SK-N-SH (cell line): ENCODE data around the gene KCNJ9. TPM values are rescaled to one million over a fixed set of nuclear protein-coding genes. Genes with fewer than 3 reads are reported as not detected.

ENCODE experiments used
- CTCF ChIA-PET: fragments of 300-600, 350-600 bp; formaldehyde crosslinking; extraction: SDS; loops from one replicate; lab custom pipeline; 2021; lab: Yijun Ruan, JAX
- POLR2A ChIA-PET: fragments of 350-600 bp; sonication (Branson Sonifier 250); formaldehyde crosslinking; extraction: SDS; loops from one replicate; lab custom pipeline; 2020; ENCODE audit warnings: antibody characterized with exemption, inconsistent platforms; lab: Yijun Ruan, JAX
- DNase-seq: peaks from one replicate; pipeline ENCODE4 v3.0.0; 2012
- H2AFZ ChIP-seq: fragments of 200-600 bp; sonication (generic); 2 replicates; pipeline ENCODE4 v1.8.1; 2016; ENCODE audit warnings: antibody characterized with exemption, mild to moderate bottlenecking, low read depth
- H3F3A ChIP-seq: fragments of 200-600 bp; sonication (generic); replicated peaks from 2 replicates; pipeline ENCODE3; 2016; ENCODE audit warnings: antibody characterized with exemption, mild to moderate bottlenecking; ENCODE audit not compliant: insufficient read depth
- H3K27ac ChIP-seq, 2 experiments: fragments of 200-500 bp in 1 of 2; fragments of 200-600 bp in 1 of 2; sonication (Bioruptor generic) in 1 of 2; sonication (generic), shearing (Covaris generic) in 1 of 2; 2 replicates each; pipeline versions ENCODE4 v1.5.1 to v1.6.1; 2014 to 2016; ENCODE audit warnings: low read depth in 2 of 2, inconsistent platforms in 1 of 2, low read length in 1 of 2, mild to moderate bottlenecking in 1 of 2, mixed read lengths in 1 of 2
- H3K27me3 ChIP-seq: fragments of 200-600 bp; sonication (generic), shearing (Covaris generic); 2 replicates; pipeline ENCODE4 v1.6.1; 2016; ENCODE audit warnings: mixed run types; ENCODE audit not compliant: insufficient read depth
- H3K36me3 ChIP-seq, 2 experiments: fragments of 200-500 bp in 1 of 2; fragments of 200-600 bp in 1 of 2; sonication (Bioruptor generic) in 1 of 2; sonication (generic) in 1 of 2; replicated peaks in 1 of 2; 2 replicates each; pipeline versions ENCODE3 to v1.5.1; 2014 to 2016; ENCODE audit warnings: low read length in 1 of 2, mild to moderate bottlenecking in 1 of 2; ENCODE audit not compliant: insufficient read depth in 2 of 2, control insufficient read depth in 1 of 2
- H3K4me1 ChIP-seq, 2 experiments: fragments of 200-500 bp in 1 of 2; fragments of 200-600 bp in 1 of 2; sonication (Bioruptor generic) in 1 of 2; sonication (generic), shearing (Covaris generic) in 1 of 2; 2 replicates each; pipeline versions ENCODE4 v1.5.1 to v1.6.1; 2014 to 2016; ENCODE audit warnings: low read depth in 1 of 2, low read length in 1 of 2, mixed run types in 1 of 2; ENCODE audit not compliant: insufficient read depth in 2 of 2, control insufficient read depth in 1 of 2
- H3K4me2 ChIP-seq: fragments of 200-600 bp; sonication (generic), shearing (Covaris generic); 2 replicates; pipeline ENCODE4 v1.6.1; 2017; ENCODE audit warnings: mixed run types
- H3K4me3 ChIP-seq, 2 experiments: fragments of 200-500 bp in 1 of 2; fragments of 200-600 bp in 1 of 2; sonication (Bioruptor generic) in 1 of 2; sonication (generic), shearing (Covaris generic) in 1 of 2; 2 replicates each; pipeline versions ENCODE4 v1.5.1 to v1.8.1; 2014 to 2016; ENCODE audit warnings: low read depth in 2 of 2, inconsistent platforms in 1 of 2, low read length in 1 of 2, mild to moderate bottlenecking in 1 of 2, mixed read lengths in 1 of 2, moderate library complexity in 1 of 2
- H3K79me2 ChIP-seq: fragments of 200-600 bp; sonication (generic); 2 replicates; pipeline ENCODE4 v1.8.1; 2017; ENCODE audit warnings: mild to moderate bottlenecking; ENCODE audit not compliant: insufficient read depth
- H3K9ac ChIP-seq: fragments of 200-600 bp; sonication (generic); 2 replicates; pipeline ENCODE4 v1.6.1; 2017; ENCODE audit warnings: mixed run types
- H3K9me2 ChIP-seq: fragments of 200-600 bp; sonication (generic); 2 replicates; pipeline ENCODE4 v1.6.1; 2017; ENCODE audit warnings: mixed run types
- H3K9me3 ChIP-seq: fragments of 200-600 bp; sonication (generic); 2 replicates; pipeline ENCODE4 v1.6.1; 2017; ENCODE audit warnings: mixed run types, mild to moderate bottlenecking, moderate library complexity
- H4K20me1 ChIP-seq: fragments of 200-600 bp; sonication (generic); 2 replicates; pipeline ENCODE4 v1.6.1; 2017; ENCODE audit warnings: mild to moderate bottlenecking, mixed run types; ENCODE audit not compliant: insufficient read depth
- CHD2 ChIP-seq: fragments of 150-350 bp; IDR thresholded peaks from 2 replicates; pipeline ENCODE4 v1.6.1; 2018; ENCODE audit warnings: low read length; ENCODE audit not compliant: partially characterized antibody
- ELF1 ChIP-seq: IDR thresholded peaks from 2 replicates; pipeline ENCODE4 v1.4.0; 2012
- FOSL2 ChIP-seq: IDR thresholded peaks from 2 replicates; pipeline ENCODE4 v1.4.0; 2012; ENCODE audit warnings: low read depth, mild to moderate bottlenecking, moderate library complexity, borderline replicate concordance
- FOXJ3 ChIP-seq: sonication (generic); formaldehyde crosslinking; IDR thresholded peaks from 2 replicates; pipeline ENCODE4 v1.5.1; 2020; ENCODE audit warnings: mild to moderate bottlenecking, missing genetic modification reagents
- FOXM1 ChIP-seq: IDR thresholded peaks from 2 replicates; pipeline ENCODE4 v1.4.0; 2012; ENCODE audit warnings: low read depth, mild to moderate bottlenecking
- GABPA ChIP-seq: IDR thresholded peaks from 2 replicates; pipeline ENCODE4 v1.4.0; 2012; ENCODE audit warnings: low read depth, mild to moderate bottlenecking
- GATA2 ChIP-seq: sonication (generic); formaldehyde crosslinking; IDR thresholded peaks from 2 replicates; pipeline ENCODE4 v1.5.0; 2020; ENCODE audit warnings: mild to moderate bottlenecking, missing genetic modification reagents
- JUND ChIP-seq: IDR thresholded peaks from 2 replicates; pipeline ENCODE4 v1.4.0; 2012
- MEF2A ChIP-seq: IDR thresholded peaks from 2 replicates; pipeline ENCODE4 v1.4.0; 2012; ENCODE audit warnings: low read depth, borderline replicate concordance
- MXI1 ChIP-seq: IDR thresholded peaks from 2 replicates; pipeline ENCODE4 v1.6.1; 2012; ENCODE audit warnings: mild to moderate bottlenecking, low read depth, low read length, improper control_type of control experiment
- NFIC ChIP-seq: IDR thresholded peaks from 2 replicates; pipeline ENCODE4 v1.4.0; 2012; ENCODE audit warnings: borderline replicate concordance
- NRF1 ChIP-seq: IDR thresholded peaks from 2 replicates; pipeline ENCODE4 v1.6.1; 2012; ENCODE audit warnings: low read depth, mild to moderate bottlenecking, low read length
- POLR2AphosphoS5 ChIP-seq: IDR thresholded peaks from 2 replicates; pipeline ENCODE4 v1.6.1; 2012; ENCODE audit warnings: low read depth, low read length
- RAD21 ChIP-seq: IDR thresholded peaks from 2 replicates; pipeline ENCODE4 v1.6.1; 2012; ENCODE audit warnings: mild to moderate bottlenecking, low read length
- RCOR1 ChIP-seq: fragments of 150-350 bp; IDR thresholded peaks from 2 replicates; pipeline ENCODE4 v1.6.1; 2017; ENCODE audit warnings: antibody characterized with exemption, low read length
- RFX5 ChIP-seq: IDR thresholded peaks from 2 replicates; pipeline ENCODE4 v1.6.1; 2012; ENCODE audit warnings: mild to moderate bottlenecking, improper control_type of control experiment, low read length
- RXRA ChIP-seq: IDR thresholded peaks from 2 replicates; pipeline ENCODE4 v1.4.0; 2012; ENCODE audit warnings: low read depth, mild to moderate bottlenecking, borderline replicate concordance
- SIN3A ChIP-seq: IDR thresholded peaks from 2 replicates; pipeline ENCODE4 v1.6.1; 2012; ENCODE audit warnings: low read depth, mild to moderate bottlenecking, low read length, moderate library complexity, borderline replicate concordance
- SMC3 ChIP-seq: IDR thresholded peaks from 2 replicates; pipeline ENCODE4 v1.6.1; 2012; ENCODE audit warnings: low read depth, low read length, improper control_type of control experiment
- TAF1 ChIP-seq: IDR thresholded peaks from 2 replicates; pipeline ENCODE4 v1.6.1; 2012; ENCODE audit warnings: low read depth, mild to moderate bottlenecking, low read length, moderate library complexity, borderline replicate concordance
- TCF12 ChIP-seq: IDR thresholded peaks from 2 replicates; pipeline ENCODE4 v1.4.0; 2012
- TEAD4 ChIP-seq: IDR thresholded peaks from 2 replicates; pipeline ENCODE4 v1.4.0; 2012; ENCODE audit warnings: mild to moderate bottlenecking, borderline replicate concordance; ENCODE audit not compliant: insufficient read depth
- YY1 ChIP-seq: IDR thresholded peaks from 2 replicates; pipeline ENCODE4 v1.4.0; 2012; ENCODE audit warnings: low read depth, mild to moderate bottlenecking
- WGBS: methylation state at CpG from one replicate; pipeline ENCODE4 v1.1.6; 2017; ENCODE audit warnings: low lambda C conversion rate; 5-methylcytosine and 5-hydroxymethylcytosine counted together
- polyA plus RNA-seq, 3 experiments: library from polyadenylated mRNA; depleted of rRNA; stranded (reverse); fragments of >200 nt; gene quantifications; 2 replicates each; pipeline ENCODE4 v1.2.3, GENCODE V29; 2012
- TF ChIP-seq, protein P1 (sequence below): fragments of 150-350 bp; IDR thresholded peaks from 2 replicates; pipeline ENCODE4 v1.6.1; 2017; ENCODE audit warnings: antibody characterized with exemption, low read length, low read depth, borderline replicate concordance
- TF ChIP-seq, protein P2 (sequence below): fragments of 150-350 bp; IDR thresholded peaks from 2 replicates; pipeline ENCODE4 v1.6.1; 2016; ENCODE audit warnings: mild to moderate bottlenecking, low read depth, low read length
- TF ChIP-seq, protein P3 (sequence below): IDR thresholded peaks from 2 replicates; pipeline ENCODE4 v1.4.0; 2012; ENCODE audit warnings: low read depth

Gene KCNJ9
- polyA plus RNA-seq, 1 of the 3 experiments (the other 2 are of a cell fraction), result 0.02 TPM

DNA sequence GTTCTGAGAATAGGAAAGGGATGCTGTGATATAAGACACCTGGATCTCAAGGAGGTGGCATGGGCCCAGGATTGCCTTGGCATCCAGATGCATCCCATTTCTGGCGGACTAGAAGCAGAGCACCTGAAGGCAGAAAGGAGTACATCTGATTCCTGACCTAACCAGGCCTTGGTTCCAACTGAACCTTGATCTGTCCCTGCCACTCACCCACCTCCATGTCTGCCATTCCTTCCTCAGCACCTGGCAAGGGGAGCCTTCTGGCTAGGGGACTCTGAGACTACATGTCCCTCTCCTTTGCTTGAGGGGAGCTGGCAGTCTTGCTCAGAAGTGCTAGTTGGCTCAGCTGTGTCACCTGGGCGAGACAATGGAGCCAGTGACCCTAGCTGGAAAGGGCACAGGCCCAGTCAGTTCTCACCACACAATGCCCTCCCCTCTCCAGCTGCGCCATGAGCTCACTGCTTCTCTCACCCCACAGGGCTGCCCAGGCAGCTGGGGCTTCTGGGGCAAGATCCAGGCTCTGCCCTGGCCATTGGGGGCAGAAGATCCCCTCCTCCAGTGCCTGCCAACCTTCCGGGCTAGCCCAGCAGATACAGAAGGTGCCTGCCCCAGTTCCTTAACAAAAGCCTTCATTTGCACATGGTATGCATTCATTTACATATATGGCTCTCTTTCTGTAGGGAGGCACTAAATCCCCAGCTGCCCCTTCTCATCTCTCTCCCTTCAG is 14.2 kb downstream of the KCNJ9 start:
- Histone ChIP-seq H3K36me3 (peaks cover 0 to 9% of the 10 kb centered on the region in 2 experiments), H3K4me2 (no peak overlapping the region), H3K4me1 (peaks cover 7 to 22% of the 10 kb centered on the region in 2 experiments; a peak in 1 of 4 replicates), H3K9me2 (no peaks in the 10 kb centered on the region), H3K9me3 (no peaks in the 10 kb centered on the region), H3K27me3 (no peaks in the 10 kb centered on the region), H3K79me2 (no peaks in the 10 kb centered on the region)
- no peak for DNase-seq
- 98% methylated on average over 4 of the region's 4 CpGs for WGBS
- TF ChIP-seq GATA2 (CRISPR knock-in tag) (no peak), TEAD4 (no peak), FOXM1 (no peak), MXI1 (no peak), CHD2 (no peak), RAD21 (no peak), MEF2A (no peak), SMC3 (no peak), YY1 (no peak), TCF12 (no peak), RFX5 (no peak), TAF1 (no peak), FOXJ3 (no peak)
- TF ChIP-seq, protein P1, sequence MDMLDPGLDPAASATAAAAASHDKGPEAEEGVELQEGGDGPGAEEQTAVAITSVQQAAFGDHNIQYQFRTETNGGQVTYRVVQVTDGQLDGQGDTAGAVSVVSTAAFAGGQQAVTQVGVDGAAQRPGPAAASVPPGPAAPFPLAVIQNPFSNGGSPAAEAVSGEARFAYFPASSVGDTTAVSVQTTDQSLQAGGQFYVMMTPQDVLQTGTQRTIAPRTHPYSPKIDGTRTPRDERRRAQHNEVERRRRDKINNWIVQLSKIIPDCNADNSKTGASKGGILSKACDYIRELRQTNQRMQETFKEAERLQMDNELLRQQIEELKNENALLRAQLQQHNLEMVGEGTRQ, result no peak
- TF ChIP-seq, all 33 proteins: peak for 0
- Histone ChIP-seq H3K27ac (no peak overlapping the region), H3K4me3 (no peak overlapping the region), H2AFZ (no peak overlapping the region), H3F3A (peaks cover 7% of the 10 kb centered on the region), H3K9ac (no peak overlapping the region), H4K20me1 (no peaks in the 10 kb centered on the region)
- CTCF ChIA-PET, result interaction anchor here (1.3 to 8.4 kb wide), 8 partner anchors 11 to 196 kb away, joined by 4 to 132 read pairs (median 14); partner anchors contain the start of genes KCNJ10 and KCNJ9
- POLR2A ChIA-PET, result no interaction called here

DNA sequence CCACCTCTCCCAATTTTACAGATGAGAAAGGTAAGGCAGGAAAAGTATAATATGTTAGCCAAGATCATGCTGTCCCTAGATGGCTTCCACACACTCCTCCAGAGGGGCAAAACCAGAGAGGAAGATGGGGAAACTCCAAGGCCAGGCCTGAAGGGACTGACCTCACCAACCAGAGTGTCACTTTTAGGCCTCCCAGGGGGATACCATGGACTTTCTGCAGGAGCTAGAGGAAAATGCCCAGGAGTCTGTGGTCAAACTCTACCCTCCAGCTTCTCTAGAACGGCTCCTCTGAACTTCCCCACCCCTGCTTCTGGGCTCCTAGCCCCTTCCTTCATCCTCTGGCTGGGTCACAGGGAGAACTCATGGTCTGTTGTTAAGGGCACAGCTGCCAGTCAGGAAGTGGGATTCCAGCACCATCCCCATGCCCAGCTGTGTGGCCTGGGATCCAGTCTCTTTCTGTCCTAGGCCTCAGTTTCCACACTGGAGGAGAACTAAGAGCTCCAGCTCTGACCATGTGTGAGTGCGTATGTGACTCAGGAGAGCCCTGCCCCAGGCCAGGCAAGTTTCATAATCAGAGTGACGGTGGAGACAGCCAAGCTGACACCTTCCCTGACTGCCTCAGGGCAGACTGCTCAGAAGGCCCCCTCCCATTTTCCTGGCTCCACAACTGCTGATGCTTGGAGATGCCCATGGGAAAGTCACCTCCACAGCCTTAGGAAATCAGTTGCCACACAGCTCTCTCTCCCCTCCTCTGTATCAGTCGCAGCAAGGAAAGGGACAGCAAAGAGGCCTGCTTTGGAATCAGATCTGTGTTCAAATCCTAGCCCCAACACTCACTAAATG is 15.2 kb downstream of the KCNJ9 start:
- POLR2A ChIA-PET, result no interaction called here

More for the DNA sequence above, 15.2 kb downstream of the KCNJ9 start:
- Histone ChIP-seq H3K9me2 (no peaks in the 10 kb centered on the region), H3K4me1 (peaks cover 7 to 27% of the 10 kb centered on the region in 2 experiments; a peak in 1 of 4 replicates), H3K4me3 (no peak overlapping the region), H3K9ac (no peak overlapping the region), H3K36me3 (peaks cover 0 to 9% of the 10 kb centered on the region in 2 experiments), H3F3A (peaks cover 11% of the 10 kb centered on the region), H3K9me3 (no peaks in the 10 kb centered on the region), H3K4me2 (peak overlapping the region; percentile 93; the same call in 1 of the 2 replicates), H3K27ac (no peak overlapping the region), H4K20me1 (no peaks in the 10 kb centered on the region), H2AFZ (no peak overlapping the region), H3K27me3 (no peaks in the 10 kb centered on the region), H3K79me2 (no peaks in the 10 kb centered on the region)
- DNase-seq, result no peak
- TF ChIP-seq JUND, result no peak
- TF ChIP-seq TCF12, result no peak
- TF ChIP-seq, protein P2, sequence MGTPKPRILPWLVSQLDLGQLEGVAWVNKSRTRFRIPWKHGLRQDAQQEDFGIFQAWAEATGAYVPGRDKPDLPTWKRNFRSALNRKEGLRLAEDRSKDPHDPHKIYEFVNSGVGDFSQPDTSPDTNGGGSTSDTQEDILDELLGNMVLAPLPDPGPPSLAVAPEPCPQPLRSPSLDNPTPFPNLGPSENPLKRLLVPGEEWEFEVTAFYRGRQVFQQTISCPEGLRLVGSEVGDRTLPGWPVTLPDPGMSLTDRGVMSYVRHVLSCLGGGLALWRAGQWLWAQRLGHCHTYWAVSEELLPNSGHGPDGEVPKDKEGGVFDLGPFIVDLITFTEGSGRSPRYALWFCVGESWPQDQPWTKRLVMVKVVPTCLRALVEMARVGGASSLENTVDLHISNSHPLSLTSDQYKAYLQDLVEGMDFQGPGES, result no peak
- TF ChIP-seq NFIC, result no peak
- TF ChIP-seq ELF1, result no peak
- no peak for TF ChIP-seq FOSL2
- TF ChIP-seq MXI1, result no peak
- no peak for TF ChIP-seq TAF1
- TF ChIP-seq TEAD4, result no peak
- TF ChIP-seq POLR2AphosphoS5, result no peak
- no peak for TF ChIP-seq YY1
- no peak for TF ChIP-seq NRF1
- TF ChIP-seq GABPA, result no peak
- TF ChIP-seq FOXJ3, result no peak
- no peak for TF ChIP-seq SMC3
- no peak for TF ChIP-seq RXRA
- TF ChIP-seq, protein P3, sequence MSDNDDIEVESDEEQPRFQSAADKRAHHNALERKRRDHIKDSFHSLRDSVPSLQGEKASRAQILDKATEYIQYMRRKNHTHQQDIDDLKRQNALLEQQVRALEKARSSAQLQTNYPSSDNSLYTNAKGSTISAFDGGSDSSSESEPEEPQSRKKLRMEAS, result no peak
- no peak for TF ChIP-seq RCOR1
- no peak for TF ChIP-seq SIN3A
- 76% methylated on average over 3 of the region's 4 CpGs for WGBS
- CTCF ChIA-PET, result interaction anchor here (1.3 to 8.4 kb wide), 10 partner anchors 12 to 195 kb away, joined by 3 to 132 read pairs (median 11); partner anchors contain the start of genes KCNJ10 and KCNJ9
